Lower leg skin (tissue), 3 donors: Measurements from ENCODE around the gene SH3RF3.

Experiments used
- CTCF ChIP-seq, 3 donors: fragments of 450-650 bp; IDR thresholded peaks; one replicate each; pipeline ENCODE4 v1.5.1; 2016; ENCODE audit warnings: antibody characterized with exemption in 3 of 3, mild to moderate bottlenecking in 3 of 3, moderate library complexity in 2 of 3
- POLR2A ChIP-seq, 2 donors: fragments of 450-650 bp; IDR thresholded peaks; one replicate each; pipeline ENCODE4 v1.6.1; 2016 to 2017; ENCODE audit warnings: antibody characterized with exemption in 2 of 2, mild to moderate bottlenecking in 1 of 2, moderate library complexity in 1 of 2

- TF ChIP-seq CTCF (IDR thresholded peaks at IDR 0.05) (no peak), POLR2A (IDR thresholded peaks at IDR 0.05) (no peak)
Measured at GRCh38 chr2:109185338-109185737, 56.3 kb downstream of the SH3RF3 start.
